Heart right ventricle (tissue), 16 donors: ENCODE data around the gene TEX29. TPM values are rescaled to one million over a fixed set of nuclear protein-coding genes. Genes with fewer than 3 reads are reported as not detected.

Experiments
- ATAC-seq, 8 donors: fragments of 200-7000 bp; cut with Tn5 transposase; one replicate each; pipeline ENCODE4 v1.9.1; 2020; ENCODE audit warnings: mild to moderate bottlenecking in 8 of 8, moderate library complexity in 8 of 8, moderate number of reproducible peaks in 1 of 8
- DNase-seq, 2 donors: peaks; one replicate each; pipeline ENCODE4 v3.0.0-alpha.2; 2020
- H3K27ac ChIP-seq, 10 donors: fragments of 200-600 bp; sonication (generic) in 2 of 10; one replicate each; pipeline versions ENCODE4 v1.5.0 to v1.8.0; 2020 to 2022; ENCODE audit warnings: mild to moderate bottlenecking in 3 of 10
- H3K27me3 ChIP-seq, 7 donors: fragments of 200-600 bp; one replicate each; pipeline ENCODE4 v1.8.0; 2021 to 2022; ENCODE audit warnings: mild to moderate bottlenecking in 2 of 7
- H3K36me3 ChIP-seq, 9 donors: fragments of 200-600 bp; sonication (generic) in 1 of 9; one replicate each; pipeline versions ENCODE4 v1.5.0 to v1.8.0; 2020 to 2022; ENCODE audit warnings: mild to moderate bottlenecking in 2 of 9
- H3K4me1 ChIP-seq, 9 donors: fragments of 200-600 bp; sonication (generic) in 1 of 9; one replicate each; pipeline versions ENCODE4 v1.5.0 to v1.8.0; 2020 to 2022; ENCODE audit warnings: mild to moderate bottlenecking in 4 of 9
- H3K4me3 ChIP-seq, 10 donors: fragments of 200-600 bp; sonication (generic) in 2 of 10; one replicate each; pipeline versions ENCODE4 v1.5.0 to v1.8.0; 2020 to 2022; ENCODE audit warnings: mild to moderate bottlenecking in 7 of 10, moderate library complexity in 2 of 10
- H3K9me3 ChIP-seq, 11 donors: fragments of 200-600 bp in 10 of 11; sonication (generic) in 2 of 11; one replicate each; pipeline versions ENCODE4 v1.5.0 to v1.8.0; 2013 to 2022; ENCODE audit warnings: mild to moderate bottlenecking in 2 of 11, control low read depth in 1 of 11, moderate library complexity in 1 of 11
- CTCF ChIP-seq, 9 donors: fragments of 200-600 bp; sonication (generic) in 2 of 9; IDR thresholded peaks; one replicate each; pipeline versions ENCODE4 v1.5.0 to v1.8.0; 2021 to 2022; ENCODE audit warnings: antibody characterized with exemption in 9 of 9, mild to moderate bottlenecking in 5 of 9, moderate library complexity in 1 of 9
- WGBS, 2 donors: extraction: QIAGEN DNeasy Blood & Tissue Kit; methylation state at CpG; one replicate each; pipeline ENCODE4 v1.1.7; 2013; ENCODE audit warnings: inconsistent platforms in 1 of 2; 5-methylcytosine and 5-hydroxymethylcytosine counted together
- intact Hi-C, 10 donors: fragments of 100-400 bp; cut with DNase I; formaldehyde crosslinking; loops; one replicate each; pipeline versions ENCODE4 v1.11.1 to v1.14.2; 2022
- polyA plus RNA-seq, 2 donors: library from polyadenylated mRNA; stranded (reverse); fragments of 200-250 nt; gene quantifications; one replicate each; pipeline ENCODE4 v1.2.3, GENCODE V29; 2013
- total RNA-seq, 10 donors: library from RNA; stranded (reverse); fragmentation: NEBNext Ultra II Directional in 3 of 10; extraction: Animal tissue kit (Norgen Biotek cat#: 25700) in 3 of 10; gene quantifications; one replicate each; pipeline versions ENCODE4 v1.2.1 to v1.2.4, GENCODE V29; 2021 to 2023
- donor health status: Arrhythmogenic right ventricular cardiomyopathy.
- donor health status: ischemic (EF 13 %, LVEDD 7.1; RV severe dilation, severe dysfunction).
- donor health status: healthy with polysubstance abuse.
- donor health status: DM: no; HTN: yes; CAD: no.
- donor health status: DM: no; HTN: no; CAD: no.
- donor health status: ischemic (EF 25% LVEDD 6.9; RV normal size, moderate dysfunction).
- donor health status: ischemic (EF 25% LVEDD 5.7; RV mildly dilated, moderate dysfunction).
- donor health status: healthy.
- donor health status: DM: yes; HTN: yes; CAD: no.
- donor health status: Ischemic cardiomyopathy.
- donor health status: ischemic (EF 35%, LVEDD 5.7; RV mildly dilated, moderate dysfunction).
- donor health status: nonischemic (EF 11% LVEDD 7.7; RV severe dilation, severe dysfunction).
- donor health status: DM: yes; HTN: yes; CAD: no.
- donor health status: PGD.
- donor health status: ischemic (EF 29% LVEDD 5.4; RV normal size, mild dysfunction).
- donor health status: nonischemic (EF 23%, LVEDD 6.1; RV moderate dilation, normal function).

TEX29 gene
- total and polyA plus RNA-seq, 12 donors = 0.22 to 1.1 (median 0.42) TPM; not detected in 6

- intact Hi-C loops = no loop called here
- Histone ChIP-seq H3K9me3 (peaks cover 0 to 6% (median 0%) of the 10 kb centered on the region in 11 donors), H3K4me1 (no peaks in the 10 kb centered on the region), H3K36me3 (no peaks in the 10 kb centered on the region), H3K4me3 (no peak overlapping the region), H3K27me3 (peaks cover 0 to 4% (median 0%) of the 10 kb centered on the region in 7 donors), H3K27ac (no peak overlapping the region)
- WGBS, 2 donors = 88 to 89% methylated on average over 30 of the region's 30 CpGs
- DNase-seq (no peak), ATAC-seq (no peak)
- TF ChIP-seq CTCF (IDR thresholded peaks at IDR 0.05) = no peak
Measured at GRCh38 chr13:111328574-111329410, 8.3 kb downstream of the TEX29 start.

DNA sequence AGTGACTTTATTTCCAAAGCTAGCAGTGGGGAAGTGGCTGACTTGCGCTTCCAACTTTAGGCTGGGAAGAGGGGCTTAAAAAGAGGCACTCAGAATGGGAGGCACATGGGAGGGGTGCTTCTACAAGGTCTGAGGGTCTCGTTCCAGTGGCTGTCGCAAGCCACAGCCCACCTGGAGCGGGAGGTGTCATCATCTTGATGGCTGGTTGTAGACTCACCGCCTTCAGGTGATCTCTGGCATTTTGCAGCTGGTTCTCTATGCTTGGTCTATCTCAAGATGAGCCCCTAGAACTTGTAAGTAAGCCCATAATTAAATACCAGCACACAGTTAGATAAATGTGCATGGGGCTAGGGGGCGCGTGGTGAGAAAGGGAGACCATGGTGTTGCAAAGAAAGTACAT, 9.2 kb downstream of the TEX29 start:
- TF ChIP-seq CTCF (IDR thresholded peaks at IDR 0.05) = no peak
- no peak overlapping the region for H3K27ac ChIP-seq
- no peaks in the 10 kb centered on the region for H3K27me3 ChIP-seq
- intact Hi-C loops = no loop called here
- peaks cover 0 to 11% (median 0%) of the 10 kb centered on the region in 11 donors for H3K9me3 ChIP-seq
- no peaks in the 10 kb centered on the region for H3K36me3 ChIP-seq
- no peak overlapping the region for H3K4me3 ChIP-seq
- 92 to 94% methylated on average over 7 of the region's 7 CpGs for WGBS, 2 donors
- ATAC-seq (no peak), DNase-seq (no peak)
- no peaks in the 10 kb centered on the region for H3K4me1 ChIP-seq

GRCh38 chr13:111330066-111330610, 9.7 kb downstream of the TEX29 start:
- DNase-seq = no peak
- H3K36me3 ChIP-seq = no peaks in the 10 kb centered on the region
- WGBS, 2 donors = 70 to 74% methylated on average over 11 of the region's 11 CpGs

DNA sequence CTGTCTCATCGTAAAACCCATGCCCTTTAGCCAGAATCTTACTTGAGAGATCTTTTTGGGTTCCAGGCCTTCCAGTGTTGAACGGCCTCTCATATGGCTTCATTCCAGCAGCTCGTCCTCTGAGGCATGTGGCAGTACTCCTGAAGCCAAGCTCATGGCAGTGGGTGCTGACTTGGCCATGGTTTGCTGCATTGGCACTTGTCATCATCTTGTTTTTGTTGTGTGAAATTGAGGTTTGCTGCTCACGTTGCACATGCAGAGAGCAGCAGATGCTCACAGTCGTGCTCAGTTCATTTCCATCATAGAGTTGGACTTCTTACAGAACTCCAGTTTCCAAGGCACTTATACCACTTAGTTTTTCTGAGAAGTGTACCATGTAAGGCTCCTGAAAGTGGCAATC, 14.9 kb downstream of the TEX29 start:
- ATAC-seq (no peak), DNase-seq (peak in 1 of 2 donors; percentile 4)
- Histone ChIP-seq H3K4me3 (no peak overlapping the region), H3K27me3 (no peaks in the 10 kb centered on the region), H3K4me1 (peaks cover 0 to 7% (median 0%) of the 10 kb centered on the region in 9 donors), H3K9me3 (peaks cover 0 to 11% (median 0%) of the 10 kb centered on the region in 11 donors), H3K36me3 (no peaks in the 10 kb centered on the region), H3K27ac (no peak overlapping the region)
- TF ChIP-seq CTCF (IDR thresholded peaks at IDR 0.05) = no peak
- intact Hi-C loops = no loop called here
- 58 to 71% methylated on average over 5 of the region's 5 CpGs for WGBS, 2 donors

More at GRCh38 chr13:111330066-111330610, 9.7 kb downstream of the TEX29 start:
- no peak for ATAC-seq
- Histone ChIP-seq H3K27me3 (no peaks in the 10 kb centered on the region), H3K27ac (no peak overlapping the region), H3K4me3 (no peak overlapping the region), H3K4me1 (peaks cover 0 to under 1% (median 0%) of the 10 kb centered on the region in 9 donors), H3K9me3 (peaks cover 0 to 11% (median 0%) of the 10 kb centered on the region in 11 donors)
- intact Hi-C loops = no loop called here
- TF ChIP-seq CTCF (IDR thresholded peaks at IDR 0.05) = no peak
